H1 (cell line): ENCODE results near the gene ARHGEF6. TPM values are rescaled to one million over a fixed set of nuclear protein-coding genes. Genes with fewer than 3 reads are reported as not detected.

Experiments used
- CTCF ChIA-PET: fragments of 300-600 bp; sonication (Branson Sonifier 250); formaldehyde crosslinking; loops from one replicate; lab custom pipeline; 2021; ENCODE audit not compliant: partially characterized antibody; lab: Charles Lee
- POLR2A ChIA-PET: fragments of 300-600 bp; sonication (Branson Sonifier 250); formaldehyde crosslinking; loops from one replicate; lab custom pipeline; 2021; ENCODE audit warnings: inconsistent platforms; ENCODE audit not compliant: partially characterized antibody; lab: Charles Lee
- DNase-seq, 2 experiments: peaks; one replicate each; pipeline versions ENCODE4 v3.0.0 to v3.0.0-alpha.2; 2010 to 2022; ENCODE audit warnings: low spot score in 2 of 2, low read depth in 1 of 2, mixed read lengths in 1 of 2
- FAIRE-seq: peaks from 2 replicates; lab custom pipeline; 2011; peaks lifted over from hg19 to GRCh38; lab: Jason Lieb, UNC
- H2AFZ ChIP-seq: 2 replicates; pipeline ENCODE4 v1.8.1; 2012; ENCODE audit warnings: low read length, inconsistent platforms
- H2AK5ac ChIP-seq: 2 replicates; pipeline ENCODE4 v1.6.1; 2013; ENCODE audit warnings: low read depth, low read length
- H2BK120ac ChIP-seq: replicated peaks from 2 replicates; pipeline ENCODE3; 2013; ENCODE audit warnings: low read depth, low read length, inconsistent platforms
- H2BK12ac ChIP-seq: 2 replicates; pipeline ENCODE4 v1.6.1; 2013; ENCODE audit warnings: low read depth, low read length
- H2BK15ac ChIP-seq: 2 replicates; pipeline ENCODE4 v1.6.1; 2013; ENCODE audit warnings: low read length
- H2BK20ac ChIP-seq: 2 replicates; pipeline ENCODE4 v1.6.1; 2013; ENCODE audit warnings: low read length
- H2BK5ac ChIP-seq: 2 replicates; pipeline ENCODE4 v1.6.1; 2013; ENCODE audit warnings: low read depth, low read length
- H3K14ac ChIP-seq: 2 replicates; pipeline ENCODE4 v1.6.1; 2013; ENCODE audit warnings: inconsistent platforms; ENCODE audit not compliant: insufficient read length
- H3K18ac ChIP-seq: 2 replicates; pipeline ENCODE4 v1.6.1; 2013; ENCODE audit warnings: low read length; ENCODE audit errors: extremely low read depth
- H3K23ac ChIP-seq: 2 replicates; pipeline ENCODE4 v1.6.1; 2013; ENCODE audit warnings: inconsistent platforms; ENCODE audit not compliant: insufficient read length
- H3K23me2 ChIP-seq: 2 replicates; pipeline ENCODE4 v1.6.1; 2013; ENCODE audit warnings: low read depth, low read length
- H3K27ac ChIP-seq: 2 replicates; pipeline ENCODE4 v1.6.1; 2011; ENCODE audit warnings: low read depth, low read length, inconsistent platforms
- H3K27me3 ChIP-seq, 4 experiments: replicated peaks in 1 of 4; 1 replicate in 1 of 4; 2 replicates in 3 of 4; pipeline versions ENCODE4 v1.6.1 to v1.8.1; 2011 to 2013; ENCODE audit warnings: low read length in 3 of 4, mild to moderate bottlenecking in 3 of 4, inconsistent platforms in 2 of 4, mixed read lengths in 2 of 4, moderate library complexity in 1 of 4; ENCODE audit not compliant: control insufficient read depth in 3 of 4, insufficient read depth in 3 of 4; ENCODE audit errors: extremely low read depth in 1 of 4
- H3K36me3 ChIP-seq, 4 experiments: 2 replicates each; pipeline versions ENCODE4 v1.6.1 to v1.8.1; 2011 to 2013; ENCODE audit warnings: mild to moderate bottlenecking in 4 of 4, low read length in 3 of 4, moderate library complexity in 2 of 4, control low read depth in 1 of 4, inconsistent platforms in 1 of 4; ENCODE audit not compliant: insufficient read depth in 4 of 4, control insufficient read depth in 2 of 4
- H3K4ac ChIP-seq: replicated peaks from 2 replicates; pipeline ENCODE3; 2013; ENCODE audit warnings: low read length, low read depth, mixed read lengths, inconsistent platforms; ENCODE audit not compliant: insufficient read length
- H3K4me1 ChIP-seq, 4 experiments: replicated peaks in 1 of 4; 1 replicate in 1 of 4; 2 replicates in 3 of 4; pipeline versions ENCODE4 v1.6.1 to v1.8.1; 2011 to 2013; ENCODE audit warnings: low read length in 3 of 4, inconsistent platforms in 2 of 4, mixed read lengths in 1 of 4; ENCODE audit not compliant: insufficient read depth in 4 of 4, control insufficient read depth in 3 of 4
- H3K4me2 ChIP-seq, 2 experiments: 2 replicates each; pipeline versions ENCODE4 v1.6.1 to v1.8.1; 2011 to 2013; ENCODE audit warnings: low read depth in 2 of 2, low read length in 2 of 2, control low read depth in 1 of 2, inconsistent platforms in 1 of 2, mild to moderate bottlenecking in 1 of 2; ENCODE audit not compliant: insufficient read depth in 1 of 2
- H3K4me3 ChIP-seq, 4 experiments: fragments of 200-600, 300-600 bp in 1 of 4; sonication (generic), shearing (Covaris generic), sonication (Bioruptor Twin) in 1 of 4; 2 replicates each; pipeline versions ENCODE4 v1.5.1 to v1.8.1; 2011 to 2016; ENCODE audit warnings: low read length in 4 of 4, low read depth in 3 of 4, control low read depth in 2 of 4, inconsistent platforms in 2 of 4, mild to moderate bottlenecking in 2 of 4, mixed read lengths in 1 of 4, moderate library complexity in 1 of 4; ENCODE audit not compliant: insufficient read depth in 2 of 4; ENCODE audit errors: extremely low read depth in 1 of 4
- H3K56ac ChIP-seq: replicated peaks from 2 replicates; pipeline ENCODE3; 2013; ENCODE audit warnings: low read depth, mild to moderate bottlenecking, mixed read lengths, low read length, inconsistent platforms; ENCODE audit not compliant: insufficient read length
- H3K79me1 ChIP-seq: 2 replicates; pipeline ENCODE4 v1.6.1; 2013; ENCODE audit warnings: low read depth, low read length, control low read depth
- H3K79me2 ChIP-seq, 2 experiments: 2 replicates each; pipeline versions ENCODE4 v1.6.1 to v1.8.1; 2012 to 2013; ENCODE audit warnings: low read length in 2 of 2, mild to moderate bottlenecking in 2 of 2, inconsistent platforms in 1 of 2; ENCODE audit not compliant: insufficient read depth in 2 of 2, control insufficient read depth in 1 of 2
- H3K9ac ChIP-seq, 4 experiments: replicated peaks in 1 of 4; 1 replicate in 1 of 4; 2 replicates in 3 of 4; pipeline versions ENCODE4 v1.6.1 to v1.8.1; 2011 to 2013; ENCODE audit warnings: low read depth in 3 of 4, low read length in 3 of 4, control low read depth in 2 of 4, mild to moderate bottlenecking in 2 of 4, moderate library complexity in 2 of 4, inconsistent platforms in 1 of 4; ENCODE audit errors: extremely low read depth in 1 of 4
- H3K9me3 ChIP-seq, 2 experiments: 2 replicates each; pipeline versions ENCODE4 v1.6.1 to v1.8.1; 2012 to 2013; ENCODE audit warnings: mild to moderate bottlenecking in 2 of 2, moderate library complexity in 2 of 2, control low read depth in 1 of 2, inconsistent platforms in 1 of 2, low read depth in 1 of 2, low read length in 1 of 2, mixed read lengths in 1 of 2; ENCODE audit not compliant: insufficient read depth in 2 of 2
- H4K20me1 ChIP-seq, 2 experiments: replicated peaks in 1 of 2; 2 replicates each; pipeline versions ENCODE3 to v1.8.1; 2011 to 2013; ENCODE audit warnings: inconsistent platforms in 2 of 2, low read length in 2 of 2, mild to moderate bottlenecking in 1 of 2; ENCODE audit not compliant: insufficient read depth in 2 of 2, control insufficient read depth in 1 of 2
- H4K5ac ChIP-seq: 2 replicates; pipeline ENCODE4 v1.6.1; 2013; ENCODE audit warnings: low read length, low read depth, mixed read lengths, inconsistent platforms; ENCODE audit not compliant: insufficient read length
- H4K8ac ChIP-seq: 2 replicates; pipeline ENCODE4 v1.8.0; 2013; ENCODE audit warnings: mild to moderate bottlenecking, moderate library complexity, low read length, inconsistent platforms; ENCODE audit not compliant: insufficient read depth; ENCODE audit errors: extremely low read depth
- H4K91ac ChIP-seq: replicated peaks from 2 replicates; pipeline ENCODE3; 2013; ENCODE audit warnings: low read length, mixed read lengths, inconsistent platforms; ENCODE audit not compliant: insufficient read length
- ASH2L ChIP-seq: fragments of 200-600, 300-600 bp; sonication (generic); IDR thresholded peaks from one replicate; pipeline ENCODE4 v1.7.1; 2017; ENCODE audit warnings: low read length
- BRCA1 ChIP-seq: IDR thresholded peaks from 2 replicates; pipeline ENCODE4 v1.6.1; 2012; ENCODE audit warnings: low read depth, low read length, improper control_type of control experiment
- CHD2 ChIP-seq: IDR thresholded peaks from 2 replicates; pipeline ENCODE4 v1.6.1; 2012; ENCODE audit warnings: low read length, improper control_type of control experiment
- FOSL1 ChIP-seq: IDR thresholded peaks from 2 replicates; pipeline ENCODE4 v1.6.1; 2011; ENCODE audit warnings: mild to moderate bottlenecking, low read depth, low read length, moderate library complexity; ENCODE audit not compliant: insufficient read depth
- POLR2A ChIP-seq, 2 experiments: IDR thresholded peaks; 1 replicate in 1 of 2; 2 replicates in 1 of 2; pipeline ENCODE4 v1.6.1; 2011; ENCODE audit warnings: low read depth in 2 of 2, low read length in 2 of 2, mild to moderate bottlenecking in 2 of 2; ENCODE audit errors: control extremely low read depth in 1 of 2
- RNF2 ChIP-seq: fragments of 200-900, 300-1000 bp; sonication (generic); IDR thresholded peaks from 2 replicates; pipeline ENCODE4 v1.7.1; 2016; ENCODE audit warnings: borderline replicate concordance, low read depth, mild to moderate bottlenecking, antibody characterized with exemption, low read length; ENCODE audit not compliant: poor library complexity, severe bottlenecking; ENCODE audit errors: missing control alignments
- SIRT6 ChIP-seq: IDR thresholded peaks from one replicate; pipeline ENCODE4 v1.7.1; 2012; ENCODE audit warnings: low read length, inconsistent platforms
- SP1 ChIP-seq: IDR thresholded peaks from 2 replicates; pipeline ENCODE4 v1.6.1; 2011; ENCODE audit warnings: low read depth, low read length
- SRF ChIP-seq: IDR thresholded peaks from 2 replicates; pipeline ENCODE4 v1.6.1; 2011; ENCODE audit warnings: mild to moderate bottlenecking, low read depth, low read length, moderate library complexity
- TBP ChIP-seq: IDR thresholded peaks from 2 replicates; pipeline ENCODE4 v1.6.1; 2011; ENCODE audit warnings: low read depth, low read length, improper control_type of control experiment
- ZNF274 ChIP-seq: IDR thresholded peaks from 2 replicates; pipeline ENCODE4 v1.7.0; 2012; ENCODE audit warnings: low read length, borderline replicate concordance; ENCODE audit errors: extremely low read depth
- WGBS, 2 experiments: shearing (Covaris generic) in 1 of 2; methylation state at CpG; one replicate each; pipeline versions ENCODE4 v1.1.6 to v1.1.7; 2013 to 2015; ENCODE audit warnings: low lambda C conversion rate in 2 of 2, mixed read lengths in 2 of 2, inconsistent platforms in 1 of 2, low coverage in 1 of 2, missing lambda C conversion rate in 1 of 2; ENCODE audit not compliant: insufficient replicate concordance in 2 of 2, insufficient coverage in 1 of 2, insufficient read length in 1 of 2; ENCODE audit errors: extremely low coverage in 1 of 2, missing lambda C conversion rate in 1 of 2; 5-methylcytosine and 5-hydroxymethylcytosine counted together
- polyA plus RNA-seq, 7 experiments: library from polyadenylated mRNA; depleted of rRNA in 3 of 7; stranded (reverse) in 5 of 7; unstranded in 2 of 7; fragments of >200 nt in 5 of 7; fragments of 200-250 nt in 2 of 7; gene quantifications; 1 replicate in 5 of 7; 2 replicates in 1 of 7; 4 replicates in 1 of 7; pipeline versions ENCODE4 v1.2.1 to v1.2.3, GENCODE V29; 2011 to 2013; ENCODE audit warnings: missing spikeins in 2 of 7, mixed read lengths in 2 of 7
- total RNA-seq: library from RNA; stranded (reverse); fragmentation: NEBNext Ultra II Directional; extraction: Animal tissue kit (Norgen Biotek cat#: 25700); gene quantifications from 2 replicates; pipeline ENCODE4 v1.2.1, GENCODE V29; 2021

The ARHGEF6 gene
- total and polyA plus RNA-seq, 2 of the 8 experiments (the other 6 are each of a cell fraction or from before 2014, with no cell fraction given) = 3.6 to 3.7 TPM

DNA sequence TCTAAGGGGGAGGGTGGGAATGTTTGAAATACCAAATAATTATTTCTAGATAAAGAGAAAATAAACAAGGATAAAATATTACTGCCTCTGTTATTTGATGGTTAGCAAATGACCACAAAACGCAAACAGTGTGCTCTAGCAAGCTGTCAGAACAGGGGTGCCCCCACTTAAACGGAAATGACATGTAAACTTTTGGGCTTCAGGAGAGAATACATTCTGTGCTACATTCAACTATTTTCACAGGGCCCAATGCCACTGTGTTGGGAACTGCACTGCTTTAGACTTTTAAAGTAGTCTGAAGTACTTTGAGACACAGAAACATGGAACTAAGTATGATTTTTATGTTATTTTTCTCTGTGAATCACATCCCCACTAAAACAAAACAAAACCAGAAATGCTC lies 118.6 kb downstream of the ARHGEF6 start:
- no peaks in the 10 kb centered on the region for H3K23me2 ChIP-seq
- FAIRE-seq = no peak
- H3K56ac ChIP-seq = no peak overlapping the region
- no peak overlapping the region for H2BK12ac ChIP-seq
- TF ChIP-seq CHD2 = no peak
- no peak for TF ChIP-seq RNF2
- no peak for TF ChIP-seq POLR2A (IDR thresholded peaks at IDR 0.05; ENCODE audit: control extremely low read depth in 1 of 2, low read depth in 2 of 2, low read length in 2 of 2)
- no peak for TF ChIP-seq ASH2L
- TF ChIP-seq SRF = no peak
- TF ChIP-seq BRCA1 = no peak
- no peak for TF ChIP-seq ZNF274
- TF ChIP-seq TBP = no peak
- no peak for TF ChIP-seq FOSL1
- TF ChIP-seq SIRT6 = no peak
- no peak for TF ChIP-seq SP1
- no peaks in the 10 kb centered on the region for H3K4me1 ChIP-seq
- no peak overlapping the region for H2BK20ac ChIP-seq
- H3K14ac ChIP-seq = no peak overlapping the region
- no peak overlapping the region for H4K8ac ChIP-seq
- H3K9me3 ChIP-seq = peaks cover 0 to 3% of the 10 kb centered on the region in 2 experiments; a peak in 1 of 4 replicates
- DNase-seq = no peak
- ChIA-PET POLR2A (no interaction called here), CTCF (no interaction called here)
- H2BK15ac ChIP-seq = no peak overlapping the region
- no peak overlapping the region for H3K4me3 ChIP-seq
- no peak overlapping the region for H3K4me2 ChIP-seq
- no peak overlapping the region for H2AFZ ChIP-seq
- no peak overlapping the region for H3K23ac ChIP-seq
- no peaks in the 10 kb centered on the region for H3K79me2 ChIP-seq
- no peak overlapping the region for H3K4ac ChIP-seq
- no peaks in the 10 kb centered on the region for H3K79me1 ChIP-seq
- no peak overlapping the region for H4K91ac ChIP-seq
- H2AK5ac ChIP-seq = no peak overlapping the region
- no peaks in the 10 kb centered on the region for H4K20me1 ChIP-seq
- H4K5ac ChIP-seq = no peak overlapping the region
- WGBS, 2 experiments = 71% methylated on average over 2 of the region's 2 CpGs; no CpG with 5 or more reads in 1 of the 2 experiments
- H2BK5ac ChIP-seq = no peak overlapping the region
- no peak overlapping the region for H3K27ac ChIP-seq
- no peak overlapping the region for H3K18ac ChIP-seq
- H3K27me3 ChIP-seq = no peaks in the 10 kb centered on the region
- no peaks in the 10 kb centered on the region; a peak in 1 of 8 replicates for H3K36me3 ChIP-seq
- H2BK120ac ChIP-seq = no peak overlapping the region
- H3K9ac ChIP-seq = no peak overlapping the region
